ENCODE data around the gene TMEM125.

Gene TMEM125

DNA sequence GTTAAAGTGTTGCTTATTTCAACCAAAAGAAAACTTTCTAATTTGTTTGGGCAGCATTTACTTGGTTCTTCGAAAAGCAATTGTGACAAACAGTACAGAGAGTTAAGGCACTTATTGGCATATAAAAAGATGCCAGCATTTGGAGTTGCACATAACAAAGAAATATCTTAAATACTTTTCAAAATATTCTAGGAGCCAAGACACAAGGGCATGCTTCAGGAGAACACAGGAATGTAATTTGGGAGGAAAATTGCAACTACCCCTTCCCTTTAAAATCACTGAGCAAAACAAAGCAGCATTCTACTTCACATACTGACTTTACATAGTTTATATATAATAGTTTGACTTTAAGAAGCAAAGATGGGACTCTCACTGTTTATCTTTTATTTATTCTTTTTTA is 26.4 kb downstream of the TMEM125 start:
- DNase-seq = no peak

DNA sequence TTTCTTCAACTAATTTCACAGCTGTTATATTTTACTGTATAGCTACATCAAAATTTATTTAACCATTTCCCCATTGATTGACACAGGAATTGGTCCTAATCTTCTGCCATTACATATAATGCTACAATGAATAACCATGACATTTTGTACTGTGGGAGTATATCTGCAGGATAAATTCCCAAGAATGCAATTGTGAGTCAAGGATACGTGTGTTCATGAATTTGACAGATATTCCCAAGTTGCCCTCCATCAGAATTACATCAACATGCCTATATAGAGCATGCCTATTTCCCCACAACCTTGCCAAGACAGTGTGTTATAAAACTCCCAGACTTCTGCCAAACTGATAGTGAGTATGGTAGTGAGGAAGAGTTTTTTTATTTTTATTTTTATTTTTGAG is 28.3 kb downstream of the TMEM125 start:
- no peak for DNase-seq

DNA sequence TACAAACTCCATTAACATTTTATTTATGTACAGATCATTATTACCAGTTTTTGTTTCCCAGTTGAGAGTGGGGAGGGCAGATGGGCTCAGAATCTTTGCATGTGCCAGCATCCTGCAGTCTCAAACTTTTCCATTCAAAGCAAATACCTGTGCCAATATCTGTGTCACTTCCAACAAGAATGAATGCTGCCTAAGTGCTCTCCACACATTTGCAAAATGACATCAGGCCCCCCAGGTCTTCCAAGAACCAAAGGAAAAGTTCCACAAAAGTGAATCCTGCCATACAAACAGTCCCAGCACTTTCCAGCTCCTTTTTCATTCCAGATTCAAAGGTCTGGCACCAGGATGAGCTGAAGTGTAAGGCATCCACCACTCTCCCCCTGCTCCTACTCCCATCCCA is 29.3 kb downstream of the TMEM125 start:
- DNase-seq = no peak

GRCh38 chr1:43300378-43301094 is 30.8 kb downstream of the TMEM125 start, which contains the start of gene TIE1:
TSS of gene TIE1 (plus strand) at chr1:43300982. CDS start at chr1:43301072, 90 bp downstream.
- no peak for DNase-seq

GRCh38 chr1:43302201-43302600 is 32.4 kb downstream of the TMEM125 start:
- DNase-seq = no peak

DNA sequence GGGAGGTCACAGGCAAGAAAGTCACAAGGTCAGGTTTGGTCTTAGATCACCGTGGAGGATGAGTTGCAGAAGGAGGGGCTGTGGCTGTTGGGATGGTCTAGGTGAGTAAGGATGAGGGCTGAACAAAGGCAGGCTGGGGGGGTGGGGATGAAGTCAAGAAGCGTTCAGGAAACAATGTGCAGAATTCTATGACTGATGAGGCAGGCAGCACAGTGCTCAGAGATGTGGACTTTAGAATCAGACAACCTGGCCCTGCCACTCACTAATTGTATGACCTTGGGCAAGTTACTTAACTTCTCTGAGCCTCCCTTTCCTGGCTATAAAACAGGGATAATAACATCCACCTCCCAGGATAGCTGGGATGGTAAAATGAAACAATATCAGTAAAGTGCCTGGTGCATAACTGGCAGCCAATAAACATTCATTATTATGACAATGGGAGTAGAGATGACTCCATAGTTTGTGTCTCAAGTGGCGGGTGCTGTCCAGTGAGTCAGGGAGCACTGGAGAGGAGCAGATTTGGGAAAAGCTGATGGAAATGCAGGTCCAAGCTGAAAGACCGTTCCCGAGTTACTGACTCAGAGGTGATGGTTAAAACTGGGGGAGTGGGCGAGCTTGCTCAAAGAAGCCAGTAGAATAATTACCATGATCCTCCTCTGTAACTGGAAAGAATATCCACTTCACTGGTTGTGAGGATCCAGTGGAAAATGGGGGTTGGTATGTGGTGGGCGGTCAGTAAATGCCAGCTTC is 33.1 kb downstream of the TMEM125 start:
- DNase-seq = no peak

DNA sequence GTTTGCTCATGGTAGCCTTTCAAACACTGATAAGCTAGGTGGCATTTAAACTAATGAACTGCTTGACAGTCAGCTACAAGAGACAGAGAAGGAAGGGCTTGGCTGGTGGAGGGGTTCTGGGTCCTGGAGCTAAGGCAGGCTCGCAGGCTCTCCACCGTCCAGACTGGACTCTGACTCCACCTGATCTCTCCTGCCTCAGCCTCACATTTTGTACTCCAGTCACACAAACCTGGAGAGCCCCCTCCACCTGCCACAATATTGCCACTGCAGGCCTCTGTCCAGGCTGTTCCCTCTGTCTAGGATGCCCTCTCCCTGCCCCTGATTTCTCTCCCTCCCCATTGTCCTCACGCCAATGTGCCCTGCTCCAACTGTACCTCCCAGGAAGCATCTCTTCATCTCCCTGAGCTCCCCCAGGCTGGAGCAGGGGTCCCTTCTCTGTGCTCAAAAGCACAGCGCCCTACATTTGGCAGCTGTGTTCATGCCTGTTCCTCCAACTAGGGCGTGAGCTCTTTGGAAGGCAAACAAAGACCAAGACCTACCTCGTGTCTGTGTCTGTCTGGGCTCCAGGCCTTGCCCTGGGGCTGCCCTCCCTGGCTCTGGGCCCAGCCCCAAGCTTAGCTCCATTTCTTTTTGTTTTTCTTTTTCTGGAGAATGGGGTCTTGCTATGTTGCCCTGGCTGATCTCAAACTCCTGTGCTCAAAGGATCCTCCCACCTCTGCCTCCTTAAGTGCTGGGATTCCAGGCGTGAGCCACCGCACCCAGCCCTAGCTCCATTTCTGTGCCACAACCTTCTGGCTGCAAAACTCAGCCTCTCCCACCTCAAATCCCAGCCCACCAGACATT is 33.9 kb downstream of the TMEM125 start:
- no peak for DNase-seq

DNA sequence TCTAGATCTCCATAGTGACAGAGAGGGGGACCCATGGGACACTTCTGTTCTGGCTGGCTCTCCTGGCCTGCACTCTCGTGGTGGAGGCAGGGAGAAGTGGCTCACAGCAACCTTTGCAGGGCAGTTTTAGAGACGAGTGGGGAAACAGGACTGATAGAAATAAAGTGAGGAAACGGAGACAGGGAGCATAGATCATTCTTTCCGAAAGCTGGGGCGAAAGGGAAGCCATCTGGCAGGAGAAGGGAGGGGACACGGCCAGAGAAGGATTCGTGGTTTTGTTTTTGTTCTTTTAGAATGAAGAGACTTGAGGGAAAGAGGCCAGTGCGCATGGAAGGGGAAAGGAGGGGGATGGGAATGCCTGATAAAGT is 34.5 kb downstream of the TMEM125 start:
- DNase-seq = no peak

GRCh38 chr1:43304771-43305300 is 35.1 kb downstream of the TMEM125 start:
- no peak for DNase-seq

- DNase-seq = no peak
Observed at GRCh38 chr1:43305461-43305860, 35.7 kb downstream of the TMEM125 start.

DNA sequence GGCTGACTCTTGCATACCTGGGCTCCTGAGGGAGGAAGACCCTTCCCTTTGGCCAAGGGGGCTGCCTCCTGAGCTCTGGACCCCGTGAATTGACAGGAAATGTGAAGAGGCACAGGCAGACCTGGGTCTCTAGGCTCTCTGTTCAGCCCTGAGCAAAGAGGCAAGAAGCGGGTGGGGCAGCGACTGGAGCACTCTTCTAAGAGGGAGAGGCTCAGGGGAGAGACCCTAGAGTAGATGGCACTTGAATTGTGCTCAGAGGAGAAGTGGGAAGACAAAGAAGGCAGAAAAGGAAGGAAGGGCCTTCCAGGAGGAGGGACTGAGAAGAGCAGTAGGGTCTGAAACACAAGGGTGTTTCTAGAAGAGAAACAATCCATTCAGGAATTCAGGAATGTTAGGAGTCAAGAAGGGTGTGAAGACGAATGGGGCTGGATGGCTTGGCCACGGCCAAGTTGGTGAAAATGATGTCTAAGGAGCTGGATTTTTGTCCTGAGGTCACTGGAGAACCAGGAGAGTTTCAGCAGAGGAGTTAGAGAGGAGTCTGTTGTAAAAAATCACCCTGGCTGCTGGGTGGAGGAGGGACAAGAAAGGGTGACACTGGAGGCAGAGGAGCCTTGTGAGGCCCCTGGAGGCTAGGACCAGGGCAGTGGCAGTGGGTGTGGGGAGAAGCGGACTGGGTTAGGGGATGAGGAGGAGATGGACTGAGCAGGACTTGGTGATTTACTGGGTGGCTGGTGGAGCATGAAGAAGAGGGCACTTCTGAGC is 36.3 kb downstream of the TMEM125 start:
- no peak for DNase-seq

DNA sequence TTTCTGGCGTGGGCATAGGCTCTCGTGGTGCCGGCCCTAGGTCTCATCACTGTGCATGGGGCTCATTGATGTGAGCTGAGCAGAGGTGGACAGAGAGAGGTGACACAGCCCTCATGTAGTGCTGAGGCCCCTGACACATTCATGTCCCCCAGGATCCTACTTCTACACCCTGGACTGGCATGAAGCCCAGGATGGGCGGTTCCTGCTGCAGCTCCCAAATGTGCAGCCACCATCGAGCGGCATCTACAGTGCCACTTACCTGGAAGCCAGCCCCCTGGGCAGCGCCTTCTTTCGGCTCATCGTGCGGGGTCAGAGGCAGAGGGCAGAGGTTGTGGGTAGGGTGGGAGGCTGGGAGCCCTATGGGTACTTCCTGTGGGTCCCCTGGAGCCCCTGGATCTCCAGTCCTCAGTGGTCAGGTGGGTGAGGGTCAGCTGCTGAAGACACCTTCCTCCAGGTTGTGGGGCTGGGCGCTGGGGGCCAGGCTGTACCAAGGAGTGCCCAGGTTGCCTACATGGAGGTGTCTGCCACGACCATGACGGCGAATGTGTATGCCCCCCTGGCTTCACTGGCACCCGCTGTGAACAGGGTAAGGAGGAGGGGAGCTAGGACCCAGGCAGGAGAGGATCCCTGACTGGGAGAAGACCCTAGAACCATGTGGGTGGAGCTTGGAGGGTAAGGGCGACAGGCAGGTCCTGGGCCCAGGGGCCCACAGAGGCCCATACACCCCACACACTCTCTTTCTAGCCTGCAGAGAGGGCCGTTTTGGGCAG is 37.1 kb downstream of the TMEM125 start:
- no peak for DNase-seq

DNA sequence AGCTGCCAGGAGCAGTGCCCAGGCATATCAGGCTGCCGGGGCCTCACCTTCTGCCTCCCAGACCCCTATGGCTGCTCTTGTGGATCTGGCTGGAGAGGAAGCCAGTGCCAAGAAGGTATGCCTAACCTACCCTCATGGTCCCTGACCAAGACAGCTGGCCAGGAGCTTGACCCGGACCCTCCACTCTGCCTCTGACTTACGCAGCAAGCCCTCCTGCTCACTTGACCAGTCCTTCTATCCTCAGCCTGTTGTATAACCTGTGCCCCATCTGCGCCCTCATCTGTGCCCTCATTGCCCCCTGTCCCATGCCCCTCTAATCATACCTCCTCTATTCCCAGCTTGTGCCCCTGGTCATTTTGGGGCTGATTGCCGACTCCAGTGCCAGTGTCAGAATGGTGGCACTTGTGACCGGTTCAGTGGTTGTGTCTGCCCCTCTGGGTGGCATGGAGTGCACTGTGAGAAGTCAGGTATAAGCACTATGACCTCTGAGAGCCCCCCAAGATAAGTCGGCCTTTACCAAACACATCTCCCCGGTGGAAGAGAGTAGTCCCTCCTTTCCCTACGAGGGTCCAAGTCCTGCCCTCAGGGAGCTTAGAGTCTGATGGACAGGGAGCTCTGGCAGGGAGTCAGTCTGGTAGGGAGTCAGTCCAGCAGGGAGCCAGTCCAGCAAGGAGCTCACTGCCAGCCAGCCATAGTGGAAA is 37.8 kb downstream of the TMEM125 start:
- DNase-seq = no peak

- no peak for DNase-seq
Observed at GRCh38 chr1:43308635-43309404, 39.0 kb downstream of the TMEM125 start.

DNA sequence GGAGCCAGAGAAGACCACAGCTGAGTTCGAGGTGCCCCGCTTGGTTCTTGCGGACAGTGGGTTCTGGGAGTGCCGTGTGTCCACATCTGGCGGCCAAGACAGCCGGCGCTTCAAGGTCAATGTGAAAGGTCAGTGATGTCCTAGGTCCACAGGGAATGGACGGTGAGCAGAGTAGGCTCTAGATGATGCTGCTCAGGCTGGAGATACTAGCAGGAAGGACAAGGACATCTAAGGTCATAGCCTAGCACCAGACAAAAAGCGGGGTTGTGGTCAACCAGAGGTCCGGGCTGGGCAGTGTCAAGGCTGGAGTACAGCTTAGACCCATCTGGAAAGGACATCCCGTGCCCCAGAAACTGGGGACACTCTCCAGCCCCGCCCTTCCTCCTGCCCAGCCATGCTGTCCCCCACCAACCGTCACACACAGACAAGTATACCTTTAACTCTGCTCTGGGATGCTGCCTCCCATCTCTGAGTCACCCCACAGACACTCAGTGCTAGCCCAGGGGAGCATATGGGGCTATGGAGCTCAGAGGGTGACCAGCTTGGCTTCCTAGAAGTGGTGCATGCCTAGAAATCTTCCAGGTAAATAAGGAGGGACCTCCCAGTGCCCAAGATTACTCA is 39.7 kb downstream of the TMEM125 start:
- DNase-seq = no peak

DNA sequence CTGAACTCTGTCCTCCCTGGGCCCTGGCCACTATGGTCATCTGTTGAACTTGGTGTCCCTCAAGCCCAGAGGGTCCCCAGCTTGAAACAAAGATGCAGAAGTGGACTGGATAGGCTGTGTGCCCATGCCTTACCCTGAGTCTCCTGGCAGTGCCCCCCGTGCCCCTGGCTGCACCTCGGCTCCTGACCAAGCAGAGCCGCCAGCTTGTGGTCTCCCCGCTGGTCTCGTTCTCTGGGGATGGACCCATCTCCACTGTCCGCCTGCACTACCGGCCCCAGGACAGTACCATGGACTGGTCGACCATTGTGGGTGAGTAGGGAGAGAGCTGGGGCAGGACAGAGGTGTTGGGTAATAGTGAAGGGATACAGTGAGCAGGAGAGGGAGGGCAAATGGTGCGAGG is 41.7 kb downstream of the TMEM125 start:
- DNase-seq = no peak

- DNase-seq = no peak
Observed at GRCh38 chr1:43312212-43312623, 42.4 kb downstream of the TMEM125 start.

GRCh38 chr1:43312663-43313515 is 43.1 kb downstream of the TMEM125 start:
- DNase-seq = no peak

DNA sequence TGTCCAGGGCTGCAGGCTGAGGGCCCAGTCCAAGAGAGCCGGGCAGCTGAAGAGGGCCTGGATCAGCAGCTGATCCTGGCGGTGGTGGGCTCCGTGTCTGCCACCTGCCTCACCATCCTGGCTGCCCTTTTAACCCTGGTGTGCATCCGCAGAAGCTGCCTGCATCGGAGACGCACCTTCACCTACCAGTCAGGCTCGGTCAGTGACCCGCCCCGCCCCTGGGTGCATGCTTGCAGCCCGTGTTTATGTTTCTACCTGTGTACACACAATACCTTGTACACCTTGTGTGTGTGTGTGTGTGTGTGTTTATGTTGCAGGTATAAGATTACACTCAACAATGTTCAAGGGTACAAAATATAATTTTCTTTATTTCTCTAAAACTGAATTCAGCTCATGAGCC is 44.0 kb downstream of the TMEM125 start:
- DNase-seq = no peak

All from activated CD4-positive, alpha-beta T cell treated with anti-CD3 and anti-CD28 coated beads, Interleukin-2, Interleukin-6, amounts not matched to agents 100 ng/mL and 50 ng/mL, durations not matched to agents 16 hours and 8 hours (primary cell).